HG02885 (cell line): ENCODE measurements around the gene NXF3.
"Not testable (repeated sequence)": the region's sequence is repeated elsewhere in the genome, so short reads cannot be mapped to it uniquely, and the experiment has no call there.

Experiments
- ATAC-seq: cut with Tn5 transposase; IDR thresholded peaks from one replicate; pipeline ENCODE4 v1.9.1; 2021; ENCODE audit warnings: mild to moderate bottlenecking; ENCODE audit not compliant: unreplicated experiment, poor library complexity

Gene NXF3

GRCh38 chrX:103052625-103053024 is 40.3 kb downstream of the NXF3 start:
- no peak for ATAC-seq

GRCh38 chrX:103051260-103051789 is 41.6 kb downstream of the NXF3 start:
- no peak for ATAC-seq

- not testable (repeated sequence) for ATAC-seq
Observed at GRCh38 chrX:103033371-103033770, 59.6 kb downstream of the NXF3 start.
